Colon (tissue), 2 donors: ENCODE measurements around the gene MAN1A1.
A peak's percentile ranks its signal among the peaks of the same experiment; 100 is the strongest.

Experiments used
- FAIRE-seq: peaks from 2 replicates; lab custom pipeline; 2012; peaks lifted over from hg19 to GRCh38; lab: Jason Lieb, UNC
- donor health status: control.
- donor health status: control.

MAN1A1 gene

DNA sequence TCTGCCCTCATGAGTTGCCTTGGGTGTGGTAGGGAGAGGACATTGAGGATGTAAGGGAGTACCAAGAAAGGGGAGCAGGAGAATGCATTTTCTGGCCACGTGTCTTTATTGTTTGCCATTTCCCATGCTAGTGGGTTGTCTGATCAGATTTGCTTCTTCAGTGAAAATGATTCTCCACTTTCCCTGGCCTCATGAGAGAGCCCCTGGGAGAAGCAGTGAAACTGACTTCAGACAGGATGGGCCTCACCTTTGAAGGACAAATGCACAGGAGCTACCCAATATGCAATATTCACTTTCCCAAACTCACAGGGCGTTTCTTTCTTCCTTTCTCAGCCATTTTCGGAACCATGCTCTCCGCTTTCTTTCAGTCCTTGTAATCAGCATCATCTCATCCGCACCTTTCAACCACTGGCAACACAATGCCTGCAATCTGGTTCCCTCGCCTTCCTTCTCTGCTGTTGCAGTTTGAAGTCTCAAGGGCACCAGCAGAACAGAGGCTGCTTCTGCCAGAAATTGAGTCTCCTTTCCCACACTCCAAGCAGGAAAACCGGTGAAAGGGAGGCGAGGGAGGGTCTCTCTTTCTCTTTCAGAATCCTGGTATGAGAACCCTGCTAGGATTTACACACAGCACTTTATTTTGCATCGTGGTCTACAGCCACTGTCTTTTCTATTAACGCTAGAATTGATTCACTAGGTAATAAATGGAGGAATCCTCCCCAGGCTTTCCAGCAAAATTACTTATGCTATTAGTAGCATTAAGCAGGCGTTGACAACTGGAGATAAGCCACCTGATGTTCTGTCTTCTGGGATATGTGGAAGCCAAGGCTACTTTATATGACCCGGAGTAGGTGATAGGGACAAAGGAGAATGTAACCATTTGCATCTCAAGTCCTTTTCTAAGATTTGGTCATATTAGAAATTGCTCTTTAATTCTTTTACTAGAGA, 209.1 kb downstream of the MAN1A1 start:
- FAIRE-seq = no peak

DNA sequence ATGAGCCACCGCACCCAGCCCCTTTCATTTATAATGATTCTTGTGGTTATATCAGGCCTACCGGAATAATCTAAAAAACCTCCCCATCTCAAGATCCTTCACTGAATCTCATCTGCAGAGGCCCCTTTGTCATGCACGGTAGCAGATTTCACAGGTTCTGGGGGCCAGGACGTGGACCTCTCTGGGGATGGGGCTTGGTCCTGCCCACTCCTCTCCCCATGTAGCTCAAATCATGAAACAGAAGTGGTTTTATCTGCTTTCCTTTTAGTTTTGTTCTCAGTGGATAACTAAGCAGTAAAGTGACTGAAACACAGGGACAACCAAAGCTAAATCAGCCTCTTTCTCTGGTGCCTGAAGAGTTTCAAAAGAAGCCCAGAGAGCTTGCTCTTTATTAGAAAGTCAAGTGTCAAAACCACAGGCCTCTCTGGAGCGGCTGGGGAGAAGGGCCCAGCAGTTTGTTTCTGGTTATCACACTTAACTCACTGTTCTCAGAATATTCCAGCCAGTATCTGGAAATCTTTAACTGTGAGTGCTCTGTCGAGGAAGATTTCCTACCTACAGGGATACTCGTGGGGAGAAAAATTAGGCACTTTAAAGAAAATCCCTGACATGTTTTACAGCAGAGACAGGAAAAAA, 210.5 kb downstream of the MAN1A1 start:
- FAIRE-seq = no peak

DNA sequence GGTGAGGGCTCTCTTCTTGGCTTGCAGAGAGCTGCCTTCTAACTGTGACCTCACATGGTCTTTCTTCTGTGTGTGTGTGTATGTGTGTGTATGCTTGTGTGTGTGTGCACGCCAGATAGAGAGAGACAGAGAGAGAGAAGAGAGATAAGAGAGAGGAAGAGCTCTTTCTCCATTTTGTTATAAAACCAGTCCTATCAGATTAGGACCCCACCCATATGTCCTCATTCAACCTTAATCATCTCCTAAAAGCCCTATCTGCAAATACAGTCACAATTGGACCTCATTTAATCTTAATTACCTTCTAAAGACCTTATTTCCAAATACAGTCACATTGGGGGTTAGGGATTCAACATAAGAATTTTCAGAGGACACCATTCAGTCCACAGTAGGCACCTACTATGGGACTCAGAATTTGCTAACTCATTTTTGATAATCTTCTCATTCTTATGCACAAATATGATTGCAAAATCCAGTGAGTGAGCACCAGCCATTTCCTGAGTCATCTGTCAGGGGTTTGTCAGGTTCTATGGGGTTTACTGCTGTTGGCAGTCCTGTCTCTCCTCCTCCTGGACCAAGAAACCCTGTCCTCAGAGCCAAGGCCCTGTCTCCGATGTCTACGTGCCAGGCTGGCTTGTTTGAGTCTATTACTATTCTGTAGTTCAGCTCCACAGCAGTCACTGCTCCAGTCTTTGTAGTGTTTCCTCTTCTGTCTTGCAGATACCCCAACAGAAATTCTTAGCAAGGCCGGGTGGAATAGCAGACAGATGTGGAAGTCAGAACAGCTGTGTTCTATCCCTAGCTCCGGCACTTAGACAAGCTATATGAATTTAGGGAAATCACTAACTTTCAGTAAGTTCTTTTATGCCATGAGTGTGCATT, 212.1 kb downstream of the MAN1A1 start:
- FAIRE-seq = no peak

DNA sequence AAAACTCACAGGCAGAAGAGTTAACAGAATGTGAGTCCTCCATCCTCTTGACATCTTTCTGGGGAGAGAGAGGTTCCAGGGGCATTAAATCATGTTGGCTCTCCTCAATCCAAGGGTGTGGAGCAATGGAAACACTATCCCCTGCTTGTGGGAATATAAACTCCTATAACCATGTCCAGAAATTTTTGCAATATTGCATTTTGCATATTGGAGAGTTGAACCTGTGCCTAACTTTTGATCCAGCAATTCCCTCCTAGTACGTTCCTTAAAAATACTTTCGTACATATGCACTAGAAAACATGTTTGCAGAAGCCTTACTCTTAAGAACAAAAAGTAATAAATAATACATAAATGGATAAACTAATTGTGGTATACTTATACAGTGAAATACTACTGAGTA, 214.8 kb downstream of the MAN1A1 start:
- no peak for FAIRE-seq

DNA sequence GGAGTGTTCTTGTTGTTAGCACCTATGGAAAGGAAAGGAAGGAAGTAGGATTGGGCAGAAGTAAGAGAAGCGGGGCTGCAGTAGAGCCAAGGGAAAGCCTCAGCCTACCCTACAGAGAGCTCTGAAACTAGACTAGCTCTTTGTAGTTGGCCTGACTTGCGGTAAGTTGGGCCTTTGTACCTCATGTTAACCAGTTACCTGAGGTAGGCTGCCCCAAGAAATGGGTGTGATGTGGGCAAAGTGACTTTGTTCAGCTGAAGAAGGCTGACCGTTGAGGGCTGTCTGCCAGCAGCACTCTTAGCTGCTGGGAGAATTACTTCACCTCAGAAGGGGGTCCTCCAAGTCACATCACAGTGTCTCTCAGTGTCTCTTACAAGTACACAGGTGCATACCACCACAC, 216.2 kb downstream of the MAN1A1 start:
- FAIRE-seq = no peak

DNA sequence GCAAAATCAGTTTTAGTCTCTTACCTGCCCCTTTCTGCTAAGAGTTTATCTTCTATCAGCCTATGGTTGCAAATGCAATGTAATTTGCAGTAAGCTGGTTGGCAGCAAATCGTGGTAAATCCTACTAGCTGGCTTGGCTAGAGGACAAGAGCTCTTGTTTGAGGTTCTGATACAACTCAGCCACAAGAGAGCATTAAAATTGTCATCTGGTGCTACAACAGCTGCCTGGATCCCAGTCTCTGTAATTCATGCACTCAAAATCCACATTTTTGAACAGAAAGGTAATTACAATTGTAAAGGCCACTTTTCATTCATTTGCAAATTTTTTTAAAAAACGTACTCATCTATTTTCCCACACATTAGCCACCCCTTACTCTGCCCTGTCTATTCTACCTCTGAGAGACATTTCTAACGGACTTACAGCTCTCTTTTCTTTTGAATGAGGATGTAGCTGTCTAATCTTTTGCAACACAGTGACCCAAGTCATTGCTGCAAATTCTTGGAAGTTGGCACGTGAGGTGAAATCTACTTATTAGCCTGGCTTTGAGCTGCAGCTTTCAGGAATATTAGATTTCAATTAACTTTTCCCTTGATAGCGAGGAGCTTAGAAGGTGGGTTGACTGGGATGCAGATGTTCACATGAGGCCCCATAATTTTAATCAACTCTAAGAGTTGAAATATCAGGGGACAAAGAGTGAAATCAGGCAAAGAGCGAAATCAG, 217.1 kb downstream of the MAN1A1 start:
- no peak for FAIRE-seq

DNA sequence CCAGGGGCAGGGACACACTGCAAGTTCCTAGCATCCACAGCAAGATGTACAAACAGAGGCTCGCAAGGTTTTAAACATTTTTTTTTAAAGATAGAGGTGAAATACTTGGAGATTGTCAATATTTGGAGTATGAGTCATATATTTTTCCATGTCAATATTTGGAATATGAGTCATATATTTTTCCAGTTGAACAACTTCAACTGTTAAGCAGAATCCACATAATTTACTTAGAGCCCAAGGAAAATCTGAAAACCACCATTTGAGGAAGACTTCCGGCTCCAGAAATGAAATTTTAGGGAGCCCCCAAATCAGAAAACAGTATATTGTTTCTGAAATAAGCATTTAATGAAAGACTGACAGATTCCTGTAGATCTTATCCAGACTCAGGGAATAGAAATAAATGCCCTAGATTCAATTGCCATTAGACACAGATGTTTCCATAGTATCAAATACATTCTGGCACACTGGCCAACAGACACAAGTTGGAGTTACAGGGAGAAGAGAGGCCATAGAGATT, 219.5 kb downstream of the MAN1A1 start:
- no peak for FAIRE-seq

DNA sequence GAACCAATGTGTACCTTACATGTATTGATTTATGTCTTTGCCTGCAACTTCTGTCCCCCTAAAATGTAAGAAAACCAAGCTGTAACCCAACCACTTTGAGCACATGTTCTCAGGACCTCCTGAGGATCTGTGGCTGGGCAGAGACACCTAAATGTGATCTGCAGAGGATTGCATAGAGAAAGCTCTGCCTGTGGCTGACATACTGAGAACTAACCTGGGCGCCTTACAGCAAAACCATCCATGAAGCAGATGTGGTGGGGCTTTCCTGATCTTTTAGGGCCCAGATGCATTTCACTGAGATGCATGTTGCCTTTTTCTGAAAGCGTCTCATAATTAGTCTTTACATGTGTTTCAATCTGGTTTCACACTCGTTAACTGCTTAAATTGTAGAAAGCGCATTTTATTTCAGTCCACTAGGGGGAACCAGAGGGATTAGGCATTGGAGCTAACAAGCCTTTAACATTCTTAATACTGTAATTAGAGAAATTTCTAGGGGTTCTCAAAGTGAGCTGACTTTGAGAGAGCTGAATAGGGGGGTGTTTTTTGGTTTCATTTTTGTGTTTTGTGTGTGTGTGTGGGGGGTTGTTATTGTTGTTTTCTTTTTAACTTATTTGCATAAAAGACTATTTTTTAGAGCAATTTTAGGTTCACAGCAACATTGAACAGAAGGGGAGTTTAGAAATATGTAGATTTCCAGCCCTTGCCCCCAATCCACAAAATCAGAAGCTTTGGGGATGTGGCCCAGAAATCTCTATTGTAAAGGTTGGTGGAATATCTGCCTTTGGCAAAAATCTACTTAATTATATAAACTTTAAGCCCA, 220.2 kb downstream of the MAN1A1 start:
- FAIRE-seq = peak; percentile 36

DNA sequence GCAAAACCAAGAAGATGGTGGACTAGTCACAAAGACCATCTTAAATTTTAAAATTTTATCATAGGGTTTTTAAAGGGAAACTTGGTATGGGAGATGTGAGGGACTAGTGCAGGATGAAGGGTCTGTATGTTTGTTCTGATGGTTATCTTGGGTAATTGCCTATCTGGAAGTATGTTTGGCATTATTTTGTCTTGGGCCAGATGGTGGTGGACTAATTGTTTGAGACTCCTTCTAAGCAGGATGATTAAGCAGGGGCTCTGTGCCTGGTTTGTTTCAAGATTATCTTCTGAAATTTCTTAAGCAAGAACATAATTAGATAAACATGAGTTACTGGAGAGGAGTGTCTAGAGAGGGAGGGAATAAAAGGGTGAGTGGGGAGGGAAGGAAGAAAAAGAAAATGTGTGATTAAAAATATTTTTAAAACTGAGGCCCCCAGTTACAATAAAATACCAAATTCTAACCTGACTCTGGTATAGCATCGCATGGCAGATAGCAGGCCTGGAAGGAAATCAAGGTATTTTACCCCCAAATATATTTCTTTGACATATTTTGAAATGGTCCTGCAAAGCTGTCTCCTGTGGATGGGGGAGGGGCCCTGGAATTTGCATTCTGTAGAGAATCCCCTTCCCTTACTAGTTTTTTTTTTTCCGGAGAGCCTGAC, 221.2 kb downstream of the MAN1A1 start:
- no peak for FAIRE-seq

DNA sequence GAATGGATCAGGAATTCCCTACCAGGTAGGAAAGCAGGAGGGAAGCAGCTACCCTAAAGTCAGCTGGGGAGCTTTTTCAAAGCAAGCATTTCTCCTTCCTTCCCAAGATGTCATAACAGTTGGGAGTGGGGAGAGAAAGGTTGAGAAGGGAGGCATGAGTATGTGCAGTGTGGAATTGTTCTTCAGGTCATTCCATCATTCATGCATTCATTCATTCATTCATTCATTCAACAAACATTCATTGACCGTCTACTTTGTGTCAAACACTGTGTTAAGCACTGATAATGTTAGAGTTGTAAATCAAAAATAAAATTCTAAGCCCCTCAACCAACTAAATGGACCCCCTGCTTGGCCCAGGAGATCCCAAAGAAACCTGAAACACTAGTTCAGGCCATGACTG, 221.9 kb downstream of the MAN1A1 start:
- no peak for FAIRE-seq
